ENCODE data around the gene CYSLTR1. TPM values are rescaled to one million over a fixed set of nuclear protein-coding genes. Genes with fewer than 3 reads are reported as not detected.
A peak's percentile ranks its signal among the peaks of the same experiment; 100 is the strongest.
"Not testable (repeated sequence)": the region's sequence is repeated elsewhere in the genome, so short reads cannot be mapped to it uniquely, and the experiment has no call there.

The CYSLTR1 gene
- 11.8 TPM for total RNA-seq

GRCh38 chrX:78327370-78328086, at the start of gene CYSLTR1:
CYSLTR1 (minus strand) TSS chrX:78327611; CDS start chrX:78273746, 53,865 bp downstream.
- peak in 2 of 3 donors; percentile 41 to 60 for DNase-seq (ENCODE audit: low read depth in 2 of 3, low spot score in 2 of 3)

GRCh38 chrX:78377186-78377585, 49.8 kb upstream of the CYSLTR1 start:
- DNase-seq (ENCODE audit: low read depth in 2 of 3, low spot score in 2 of 3) = no peak

DNA sequence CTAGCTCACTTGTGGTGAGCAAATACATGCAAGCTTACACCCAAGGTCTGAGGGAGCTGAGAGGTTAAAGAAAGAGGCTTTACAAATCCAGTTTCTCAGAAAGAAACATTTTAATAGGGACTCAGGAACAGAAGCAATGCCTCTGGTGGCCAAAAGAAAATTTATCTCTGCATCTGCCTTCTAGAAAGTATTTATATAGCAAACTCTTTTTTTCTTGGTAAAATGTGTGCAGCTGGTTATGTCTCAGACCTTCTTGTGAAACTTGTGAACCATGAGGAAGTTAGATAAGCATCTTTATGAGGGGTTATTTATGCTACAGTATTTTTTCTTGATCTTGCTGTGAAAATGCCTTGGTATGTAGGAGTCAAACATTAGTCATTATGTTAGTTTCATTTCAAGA, 48.5 kb upstream of the CYSLTR1 start:
- DNase-seq (ENCODE audit: low read depth in 2 of 3, low spot score in 2 of 3) = peak in 2 of 3 donors; percentile 48 to 83

DNA sequence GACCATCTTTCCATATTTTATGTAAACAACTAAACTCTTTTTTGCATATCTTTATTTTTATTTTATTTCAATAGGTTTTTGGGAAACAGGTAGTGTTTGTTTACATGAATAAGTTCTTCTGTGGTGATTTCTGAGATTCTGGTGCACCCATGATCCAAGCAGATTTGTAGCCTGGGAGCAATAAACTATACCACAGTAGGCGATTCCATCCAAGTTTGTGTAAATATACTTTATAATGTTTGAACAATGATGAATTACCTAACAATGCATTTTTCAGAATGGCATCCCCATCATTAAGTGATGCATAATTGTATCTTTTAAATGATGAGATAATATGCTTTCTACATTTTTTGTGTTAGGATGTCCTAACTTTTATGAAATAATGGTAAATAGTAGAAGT, 39.2 kb upstream of the CYSLTR1 start:
- DNase-seq (ENCODE audit: low read depth in 2 of 3, low spot score in 2 of 3) = no peak

- no peak for DNase-seq (ENCODE audit: low read depth in 2 of 3, low spot score in 2 of 3)
These were observed 30.1 kb upstream of the CYSLTR1 start for GRCh38 chrX:78357342-78358055.

DNA sequence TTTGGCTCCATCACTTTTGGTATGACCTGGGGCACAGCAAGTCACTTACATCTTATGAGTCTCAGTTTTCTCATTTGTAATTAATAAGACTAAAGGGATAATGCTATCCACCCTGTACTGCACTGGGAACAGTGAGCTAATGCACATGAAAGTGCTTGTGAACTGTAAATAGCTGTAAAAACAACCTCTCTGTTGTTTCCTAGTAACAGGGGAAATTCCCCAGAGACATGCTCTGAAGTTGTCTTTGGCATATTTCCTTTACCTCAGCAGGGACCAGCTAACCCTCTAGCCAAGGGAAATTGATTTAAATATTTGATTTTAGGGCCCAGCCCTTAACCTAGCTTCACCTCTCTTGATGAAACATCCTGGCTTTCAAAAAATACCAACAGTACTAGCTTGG, 6.1 kb upstream of the CYSLTR1 start:
- no peak for DNase-seq (ENCODE audit: low read depth in 2 of 3, low spot score in 2 of 3)

DNA sequence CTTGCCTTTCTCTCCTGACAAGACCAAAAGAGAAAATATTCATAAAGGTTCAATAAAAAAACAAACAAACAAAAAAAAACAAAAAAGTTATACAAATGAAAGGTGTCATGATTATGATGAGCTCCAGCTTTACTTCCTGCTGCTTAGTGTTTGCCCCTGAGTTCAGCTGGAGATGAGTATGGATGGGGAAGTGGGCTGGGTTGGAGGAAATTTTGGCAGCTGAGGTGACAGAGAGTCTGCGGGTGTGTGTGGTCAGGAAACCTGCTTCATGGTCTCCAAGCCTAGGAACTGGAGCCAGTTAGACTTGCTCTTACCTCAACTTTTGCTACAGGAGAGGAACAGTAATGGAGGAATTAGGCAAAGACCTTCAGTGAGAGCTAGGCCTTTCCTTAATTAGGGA, 4.3 kb upstream of the CYSLTR1 start:
- peak in 1 of 3 donors; percentile 44 for DNase-seq (ENCODE audit: low read depth in 2 of 3, low spot score in 2 of 3)

GRCh38 chrX:78330540-78330939, 3.1 kb upstream of the CYSLTR1 start:
- no peak for DNase-seq (ENCODE audit: low read depth in 2 of 3, low spot score in 2 of 3)

DNA sequence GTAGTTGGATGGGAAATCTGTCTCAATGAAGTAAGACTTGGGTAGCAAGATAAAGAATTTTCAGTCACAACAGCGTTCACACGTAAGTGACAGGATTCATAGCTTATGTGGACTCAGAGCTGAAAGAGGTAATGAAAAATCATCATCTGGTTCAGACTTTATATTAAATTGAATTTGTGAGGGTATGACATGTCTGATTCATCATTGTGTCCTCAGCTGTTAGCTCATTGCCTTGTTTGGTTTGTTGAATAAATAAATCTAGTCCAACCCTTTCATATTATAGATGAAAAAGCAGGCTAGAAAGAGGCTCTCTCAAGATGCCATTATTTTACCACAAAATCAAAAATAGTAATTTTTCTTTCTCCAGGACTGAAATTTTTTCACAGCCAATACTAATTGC, 2.7 kb upstream of the CYSLTR1 start:
- no peak for DNase-seq (ENCODE audit: low read depth in 2 of 3, low spot score in 2 of 3)

- no peak for DNase-seq (ENCODE audit: low read depth in 2 of 3, low spot score in 2 of 3)
These were observed 2.1 kb upstream of the CYSLTR1 start for GRCh38 chrX:78329486-78329885.

GRCh38 chrX:78326401-78326800, 1.0 kb downstream of the CYSLTR1 start:
- DNase-seq (ENCODE audit: low read depth in 2 of 3, low spot score in 2 of 3) = no peak

DNA sequence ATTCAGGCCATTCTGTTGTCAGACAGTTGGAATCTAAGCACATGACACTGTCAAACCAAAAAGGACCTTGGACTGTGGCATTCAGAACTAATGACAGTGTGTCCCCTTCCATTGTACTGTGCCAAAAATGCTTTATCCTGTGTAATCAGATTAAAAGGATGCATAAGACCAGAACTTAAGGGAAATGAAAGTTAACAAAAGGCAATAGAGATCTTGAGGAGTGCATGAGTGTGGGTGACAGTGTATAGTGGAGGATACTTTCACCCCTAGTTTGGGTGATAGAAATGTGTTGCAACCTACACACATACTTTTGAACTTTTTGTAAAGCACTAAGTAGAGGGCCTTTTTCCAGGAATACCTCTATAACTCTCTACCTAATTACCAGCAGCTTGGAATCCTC, 4.5 kb downstream of the CYSLTR1 start:
- DNase-seq (ENCODE audit: low read depth in 2 of 3, low spot score in 2 of 3) = no peak

DNA sequence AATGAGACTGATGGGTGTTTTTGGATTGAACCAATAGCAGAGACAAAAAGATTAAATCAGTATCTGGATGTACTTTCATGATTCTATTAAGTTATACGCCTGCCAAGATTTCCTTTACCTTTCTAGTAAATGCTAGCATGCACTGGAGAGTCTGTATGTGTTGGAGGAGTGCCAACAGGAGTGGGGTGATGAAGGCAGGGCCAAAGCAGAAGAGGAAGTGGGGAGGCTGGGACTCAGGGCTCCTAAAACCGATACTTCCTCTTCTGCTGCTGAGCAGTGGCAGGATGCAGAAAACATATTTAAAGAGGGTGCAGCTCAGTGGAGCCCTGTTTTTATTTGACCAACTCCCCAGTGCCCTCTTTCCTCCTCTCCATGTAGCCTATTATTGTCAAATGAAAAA, 5.6 kb downstream of the CYSLTR1 start:
- DNase-seq (ENCODE audit: low read depth in 2 of 3, low spot score in 2 of 3) = peak in 2 of 3 donors; percentile 85 to 92

- DNase-seq (ENCODE audit: low read depth in 2 of 3, low spot score in 2 of 3) = no peak
These were observed 11.1 kb downstream of the CYSLTR1 start for GRCh38 chrX:78316265-78316664.

GRCh38 chrX:78315745-78316144, 11.7 kb downstream of the CYSLTR1 start:
- no peak for DNase-seq (ENCODE audit: low read depth in 2 of 3, low spot score in 2 of 3)

DNA sequence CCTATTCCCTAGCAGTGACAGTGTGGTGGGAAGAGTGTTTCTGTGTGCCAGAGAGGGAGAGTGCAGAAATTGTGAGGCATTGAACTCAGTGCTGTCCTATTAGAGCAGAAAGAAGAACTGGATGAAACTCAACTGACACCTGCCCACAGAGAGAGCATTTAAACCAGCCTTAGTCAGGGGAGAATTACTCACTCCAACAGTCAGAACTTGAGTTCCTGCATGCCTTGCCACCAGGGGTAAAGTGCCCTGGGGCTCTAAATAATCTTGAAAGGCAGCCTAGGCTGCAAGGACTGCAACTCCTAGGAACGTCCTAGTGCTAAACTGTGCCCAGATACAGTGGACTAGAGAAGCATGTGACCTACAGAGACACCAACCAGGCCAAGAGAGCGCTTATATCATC, 12.8 kb downstream of the CYSLTR1 start:
- DNase-seq (ENCODE audit: low read depth in 2 of 3, low spot score in 2 of 3) = no peak

DNA sequence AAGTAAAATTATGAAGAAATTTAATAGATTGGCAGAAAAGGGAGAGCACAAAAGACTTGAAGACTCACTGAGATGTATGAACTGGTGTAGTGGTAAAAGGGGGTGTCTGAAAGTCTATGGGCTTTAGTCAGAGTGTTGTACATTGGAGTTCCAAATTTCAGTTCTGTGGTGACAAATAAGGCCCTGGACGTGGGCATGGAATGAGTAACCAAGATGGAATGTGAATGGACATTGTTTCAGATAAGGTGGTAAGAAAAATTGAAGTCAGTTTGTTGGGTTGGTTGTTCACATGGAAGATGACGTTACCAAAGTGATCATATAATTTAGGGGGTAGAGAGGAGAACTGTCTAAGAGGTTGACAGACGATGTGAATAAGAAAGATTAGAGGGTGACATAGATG, 13.9 kb downstream of the CYSLTR1 start:
- no peak for DNase-seq (ENCODE audit: low read depth in 2 of 3, low spot score in 2 of 3)

GRCh38 chrX:78307665-78308064, 19.7 kb downstream of the CYSLTR1 start:
- no peak for DNase-seq (ENCODE audit: low read depth in 2 of 3, low spot score in 2 of 3)

GRCh38 chrX:78303086-78303485, 24.3 kb downstream of the CYSLTR1 start:
- DNase-seq (ENCODE audit: low read depth in 2 of 3, low spot score in 2 of 3) = no peak

DNA sequence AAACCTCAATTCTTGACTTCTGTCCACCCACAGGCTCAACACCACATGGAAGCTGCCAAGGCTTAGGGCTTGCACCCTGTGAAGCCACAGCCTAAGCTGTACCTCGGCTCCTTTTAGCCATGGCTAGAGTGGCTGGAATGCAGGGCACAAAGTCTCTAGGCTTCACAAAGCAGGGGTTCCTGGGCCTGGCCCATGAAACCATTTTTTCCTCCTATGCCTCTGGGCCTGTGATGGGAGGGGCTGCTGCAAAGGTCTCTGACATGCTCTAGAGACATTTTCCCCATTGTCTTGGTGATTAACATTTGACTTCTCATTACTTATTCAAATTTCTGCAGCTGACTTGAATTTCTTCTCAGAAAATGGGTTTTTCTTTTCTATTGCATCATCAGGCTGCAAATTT, 26.5 kb downstream of the CYSLTR1 start:
- DNase-seq (ENCODE audit: low read depth in 2 of 3, low spot score in 2 of 3) = not testable (repeated sequence)

DNA sequence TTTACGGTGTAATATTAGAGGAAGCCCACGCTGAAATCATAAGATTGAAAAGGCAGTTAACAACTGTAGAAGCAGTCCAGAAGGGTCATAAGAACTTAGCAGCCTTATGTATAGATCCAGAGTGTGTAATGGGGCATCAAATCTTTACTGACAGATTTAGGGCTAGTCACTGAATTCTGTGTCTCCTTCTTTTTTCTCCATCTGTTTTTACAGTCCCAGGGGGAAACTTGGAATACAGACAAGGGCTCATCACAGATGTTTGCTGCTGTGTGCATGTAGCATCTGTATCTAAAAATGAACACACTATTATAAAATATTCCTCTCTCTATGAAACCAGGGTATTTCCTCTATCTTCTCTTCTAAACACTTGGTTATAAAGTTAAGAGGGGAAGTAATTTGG, 43.9 kb downstream of the CYSLTR1 start:
- DNase-seq (ENCODE audit: low read depth in 2 of 3, low spot score in 2 of 3) = no peak

DNA sequence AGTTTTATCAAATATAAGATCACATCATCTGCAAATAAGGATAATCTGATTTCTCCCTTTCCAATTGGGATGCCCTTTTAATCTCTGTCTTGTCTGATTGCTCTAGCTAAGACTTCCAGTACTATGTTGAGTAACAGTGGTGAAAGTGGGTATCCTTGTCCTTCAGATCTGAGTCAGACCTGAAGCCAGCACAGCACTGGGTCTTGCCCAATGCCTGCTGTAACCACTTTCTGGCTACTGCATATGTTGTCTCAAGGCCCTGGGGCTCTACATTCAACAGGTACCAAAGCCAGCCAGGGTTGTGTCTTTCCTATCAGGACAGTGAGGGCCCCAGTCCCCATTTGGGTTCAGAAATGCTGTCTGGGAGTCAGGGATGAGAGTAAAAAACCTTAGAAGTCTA, 90.3 kb downstream of the CYSLTR1 start:
- no peak for DNase-seq (ENCODE audit: low read depth in 2 of 3, low spot score in 2 of 3)

All from hematopoietic multipotent progenitor cell (in vitro differentiated cells).